HG02970 (cell line): ENCODE results near the gene PRKCH.

Experiments
- ATAC-seq: cut with Tn5 transposase; IDR thresholded peaks from one replicate; pipeline ENCODE4 v1.9.1; 2021; ENCODE audit warnings: mild to moderate bottlenecking, moderate library complexity, moderate number of reproducible peaks; ENCODE audit not compliant: unreplicated experiment, low FRiP score

The PRKCH gene

GRCh38 chr14:61360796-61361525 is 39.6 kb downstream of the PRKCH start:
- ATAC-seq = no peak

GRCh38 chr14:61362072-61362750 is 40.8 kb downstream of the PRKCH start:
- ATAC-seq = no peak

- no peak for ATAC-seq
These were observed 42.9 kb downstream of the PRKCH start for GRCh38 chr14:61364243-61364642.

GRCh38 chr14:61365667-61366212 is 44.4 kb downstream of the PRKCH start:
- ATAC-seq = no peak

- ATAC-seq = no peak
These were observed 46.8 kb downstream of the PRKCH start for GRCh38 chr14:61368114-61368710.

- ATAC-seq = no peak
These were observed 47.5 kb downstream of the PRKCH start for GRCh38 chr14:61368781-61369453.

- ATAC-seq = no peak
These were observed 48.1 kb downstream of the PRKCH start for GRCh38 chr14:61369454-61369810.

GRCh38 chr14:61372379-61372778 is 51.0 kb downstream of the PRKCH start:
- no peak for ATAC-seq

- no peak for ATAC-seq
These were observed 51.6 kb downstream of the PRKCH start for GRCh38 chr14:61372842-61373555.

- no peak for ATAC-seq
These were observed 52.9 kb downstream of the PRKCH start for GRCh38 chr14:61374284-61374683.

- no peak for ATAC-seq
These were observed 53.8 kb downstream of the PRKCH start for GRCh38 chr14:61375218-61375617.

- no peak for ATAC-seq
These were observed 54.9 kb downstream of the PRKCH start for GRCh38 chr14:61376314-61376713.

GRCh38 chr14:61377749-61378148 is 56.4 kb downstream of the PRKCH start:
- ATAC-seq = no peak

GRCh38 chr14:61379639-61380184 is 58.3 kb downstream of the PRKCH start:
- no peak for ATAC-seq

- ATAC-seq = no peak
These were observed 59.6 kb downstream of the PRKCH start for GRCh38 chr14:61380984-61381383.

- no peak for ATAC-seq
These were observed 60.2 kb downstream of the PRKCH start for GRCh38 chr14:61381553-61381952.

GRCh38 chr14:61382842-61383241 is 61.5 kb downstream of the PRKCH start:
- ATAC-seq = no peak

GRCh38 chr14:61385002-61385685 is 63.8 kb downstream of the PRKCH start:
- no peak for ATAC-seq

GRCh38 chr14:61386173-61386772 is 64.9 kb downstream of the PRKCH start:
- ATAC-seq = no peak
